GM12873 (cell line): Measurements from ENCODE around the gene TM4SF18.
A peak's percentile ranks its signal among the peaks of the same experiment; 100 is the strongest.

ENCODE experiments used
- CTCF ChIP-seq: IDR thresholded peaks from 2 replicates; pipeline ENCODE4 v1.5.1; 2012; ENCODE audit warnings: low read depth, mild to moderate bottlenecking, moderate library complexity, low read length, control low read depth; ENCODE audit not compliant: insufficient read depth; ENCODE audit errors: missing control alignments

TM4SF18 gene

GRCh38 chr3:149274220-149274619, 59.2 kb downstream of the TM4SF18 start:
- no peak for TF ChIP-seq CTCF

- TF ChIP-seq CTCF, result peak; percentile 90
These were observed 60.2 kb downstream of the TM4SF18 start for GRCh38 chr3:149273096-149273751.

GRCh38 chr3:149271669-149272068, 61.8 kb downstream of the TM4SF18 start:
- no peak for TF ChIP-seq CTCF

- no peak for TF ChIP-seq CTCF
These were observed 63.3 kb downstream of the TM4SF18 start for GRCh38 chr3:149270180-149270579.

GRCh38 chr3:149269687-149270086, 63.7 kb downstream of the TM4SF18 start:
- no peak for TF ChIP-seq CTCF
